A549 (cell line): ENCODE results near the gene DHX35.

ENCODE experiments used
- CTCF ChIP-seq: fragments of >200 bp; sonication (Bioruptor Twin); formaldehyde crosslinking; IDR thresholded peaks from 3 replicates; pipeline ENCODE4 v1.5.1; 2016
- EHF ChIP-seq: fragments of 250-450 bp; sonication (Bioruptor Pico); IDR thresholded peaks from 2 replicates; pipeline ENCODE4 v1.5.0; 2020; ENCODE audit warnings: mild to moderate bottlenecking
- EHMT2 ChIP-seq: fragments of 200-600 bp; sonication (generic); IDR thresholded peaks from 2 replicates; pipeline ENCODE4 v1.6.1; 2016; ENCODE audit warnings: antibody characterized with exemption, low read depth, mild to moderate bottlenecking, moderate library complexity
- PHF8 ChIP-seq: fragments of 200-600 bp; sonication (generic); IDR thresholded peaks from 2 replicates; pipeline ENCODE4 v1.6.1; 2016; ENCODE audit warnings: low read depth, mild to moderate bottlenecking, antibody characterized with exemption, moderate library complexity, borderline replicate concordance
- POLR2A ChIP-seq: IDR thresholded peaks from 2 replicates; pipeline ENCODE4 v1.6.1; 2012; ENCODE audit warnings: mild to moderate bottlenecking, low read length
- RCOR1 ChIP-seq: fragments of 150-350 bp; IDR thresholded peaks from 2 replicates; pipeline ENCODE4 v1.6.1; 2014; ENCODE audit warnings: antibody characterized with exemption, low read length, low read depth
- REST ChIP-seq: fragments of 200-600 bp; sonication (generic); IDR thresholded peaks from 2 replicates; pipeline ENCODE4 v1.6.1; 2016; ENCODE audit warnings: antibody characterized with exemption, mild to moderate bottlenecking, moderate library complexity
- TF ChIP-seq, protein P1 (sequence below): IDR thresholded peaks from 2 replicates; pipeline ENCODE4 v1.6.1; 2012
- TF ChIP-seq, protein P2 (sequence below): fragments of 450-650 bp; IDR thresholded peaks from 2 replicates; pipeline ENCODE4 v1.6.1; 2014; ENCODE audit warnings: antibody characterized with exemption

DNA sequence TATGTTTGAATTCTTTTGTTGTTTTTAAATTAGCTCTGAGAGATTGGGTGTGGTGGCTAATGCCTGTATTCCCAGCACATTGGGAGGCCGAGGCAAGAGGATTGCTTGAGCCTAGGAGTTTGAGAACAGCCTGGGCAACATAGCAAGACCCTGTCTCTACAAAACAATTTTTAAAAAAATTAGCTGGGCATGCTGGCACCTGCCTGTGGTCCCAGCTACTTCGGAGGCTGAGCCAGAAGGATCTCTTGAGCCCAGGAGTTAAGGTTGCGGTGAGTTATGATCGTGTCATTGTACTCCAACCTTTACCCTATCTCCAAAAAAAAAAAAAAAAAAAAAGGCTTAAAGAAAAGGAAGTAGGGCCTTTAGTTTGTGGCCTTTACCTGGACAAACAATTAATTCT lies 22.9 kb downstream of the DHX35 start:
- TF ChIP-seq CTCF (no peak), PHF8 (no peak), EHMT2 (no peak), REST (no peak), EHF (CRISPR knock-in tag) (no peak), RCOR1 (no peak), POLR2A (no peak)
- TF ChIP-seq, protein P1, sequence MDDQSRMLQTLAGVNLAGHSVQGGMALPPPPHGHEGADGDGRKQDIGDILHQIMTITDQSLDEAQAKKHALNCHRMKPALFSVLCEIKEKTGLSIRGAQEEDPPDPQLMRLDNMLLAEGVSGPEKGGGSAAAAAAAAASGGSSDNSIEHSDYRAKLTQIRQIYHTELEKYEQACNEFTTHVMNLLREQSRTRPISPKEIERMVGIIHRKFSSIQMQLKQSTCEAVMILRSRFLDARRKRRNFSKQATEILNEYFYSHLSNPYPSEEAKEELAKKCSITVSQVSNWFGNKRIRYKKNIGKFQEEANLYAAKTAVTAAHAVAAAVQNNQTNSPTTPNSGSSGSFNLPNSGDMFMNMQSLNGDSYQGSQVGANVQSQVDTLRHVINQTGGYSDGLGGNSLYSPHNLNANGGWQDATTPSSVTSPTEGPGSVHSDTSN, result no peak
- TF ChIP-seq, protein P2, sequence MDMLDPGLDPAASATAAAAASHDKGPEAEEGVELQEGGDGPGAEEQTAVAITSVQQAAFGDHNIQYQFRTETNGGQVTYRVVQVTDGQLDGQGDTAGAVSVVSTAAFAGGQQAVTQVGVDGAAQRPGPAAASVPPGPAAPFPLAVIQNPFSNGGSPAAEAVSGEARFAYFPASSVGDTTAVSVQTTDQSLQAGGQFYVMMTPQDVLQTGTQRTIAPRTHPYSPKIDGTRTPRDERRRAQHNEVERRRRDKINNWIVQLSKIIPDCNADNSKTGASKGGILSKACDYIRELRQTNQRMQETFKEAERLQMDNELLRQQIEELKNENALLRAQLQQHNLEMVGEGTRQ, result no peak
